ENCODE results near the gene METTL24.

METTL24 gene

GRCh38 chr6:110358553-110359160, 508 bp upstream of the METTL24 start:
- peak overlapping the region; percentile 70 for H3K27ac Mint-ChIP-seq
- TF ChIP-seq CTCF (IDR thresholded peaks at IDR 0.05): no peak
- peak overlapping the region; percentile 82 for H3K4me3 Mint-ChIP-seq
- peaks cover 16% of the 10 kb centered on the region for H3K27me3 Mint-ChIP-seq (ENCODE audit: low read depth, poor library complexity)
- peaks cover 67% of the 10 kb centered on the region for H3K4me1 Mint-ChIP-seq
- peaks cover 7% of the 10 kb centered on the region for H3K36me3 Mint-ChIP-seq (ENCODE audit: low read depth)
- DNase-seq: no peak
- H3K9me3 Mint-ChIP-seq: peaks cover 17% of the 10 kb centered on the region

GRCh38 chr6:110357298-110357663, 868 bp downstream of the METTL24 start:
- H3K27ac Mint-ChIP-seq: peak overlapping the region; percentile 66
- H3K4me3 Mint-ChIP-seq: peak overlapping the region; percentile 88
- peaks cover 16% of the 10 kb centered on the region for H3K27me3 Mint-ChIP-seq (ENCODE audit: low read depth, poor library complexity)
- H3K9me3 Mint-ChIP-seq: peaks cover 10% of the 10 kb centered on the region
- DNase-seq: peak; percentile 21
- no peak for TF ChIP-seq CTCF (IDR thresholded peaks at IDR 0.05)
- peaks cover 81% of the 10 kb centered on the region for H3K4me1 Mint-ChIP-seq
- H3K36me3 Mint-ChIP-seq (ENCODE audit: low read depth): peaks cover 7% of the 10 kb centered on the region

GRCh38 chr6:110356778-110357177, 1.4 kb downstream of the METTL24 start:
- no peak overlapping the region for H3K27ac Mint-ChIP-seq
- no peak for DNase-seq
- peaks cover 7% of the 10 kb centered on the region for H3K36me3 Mint-ChIP-seq (ENCODE audit: low read depth)
- H3K27me3 Mint-ChIP-seq (ENCODE audit: low read depth, poor library complexity): peaks cover 16% of the 10 kb centered on the region
- TF ChIP-seq CTCF (IDR thresholded peaks at IDR 0.05): no peak
- H3K9me3 Mint-ChIP-seq: peaks cover 9% of the 10 kb centered on the region
- peak overlapping the region; percentile 88 for H3K4me3 Mint-ChIP-seq
- H3K4me1 Mint-ChIP-seq: peaks cover 86% of the 10 kb centered on the region

GRCh38 chr6:110355727-110356126, 2.4 kb downstream of the METTL24 start:
- no peaks in the 10 kb centered on the region for H3K9me3 Mint-ChIP-seq
- peak overlapping the region; percentile 77 for H3K27ac Mint-ChIP-seq
- DNase-seq: no peak
- peak overlapping the region; percentile 88 for H3K4me3 Mint-ChIP-seq
- H3K36me3 Mint-ChIP-seq (ENCODE audit: low read depth): no peaks in the 10 kb centered on the region
- TF ChIP-seq CTCF (IDR thresholded peaks at IDR 0.05): no peak
- H3K4me1 Mint-ChIP-seq: peaks cover 91% of the 10 kb centered on the region
- H3K27me3 Mint-ChIP-seq (ENCODE audit: low read depth, poor library complexity): peaks cover 16% of the 10 kb centered on the region

- peaks cover 12% of the 10 kb centered on the region for H3K27me3 Mint-ChIP-seq (ENCODE audit: low read depth, poor library complexity)
- no peaks in the 10 kb centered on the region for H3K9me3 Mint-ChIP-seq
- TF ChIP-seq CTCF (IDR thresholded peaks at IDR 0.05): no peak
- no peaks in the 10 kb centered on the region for H3K36me3 Mint-ChIP-seq (ENCODE audit: low read depth)
- peak overlapping the region; percentile 77 for H3K27ac Mint-ChIP-seq
- peak; percentile 59 for DNase-seq
- H3K4me1 Mint-ChIP-seq: peaks cover 87% of the 10 kb centered on the region
- H3K4me3 Mint-ChIP-seq: peak overlapping the region; percentile 88
Observed at GRCh38 chr6:110355022-110355421, 3.1 kb downstream of the METTL24 start.

DNA sequence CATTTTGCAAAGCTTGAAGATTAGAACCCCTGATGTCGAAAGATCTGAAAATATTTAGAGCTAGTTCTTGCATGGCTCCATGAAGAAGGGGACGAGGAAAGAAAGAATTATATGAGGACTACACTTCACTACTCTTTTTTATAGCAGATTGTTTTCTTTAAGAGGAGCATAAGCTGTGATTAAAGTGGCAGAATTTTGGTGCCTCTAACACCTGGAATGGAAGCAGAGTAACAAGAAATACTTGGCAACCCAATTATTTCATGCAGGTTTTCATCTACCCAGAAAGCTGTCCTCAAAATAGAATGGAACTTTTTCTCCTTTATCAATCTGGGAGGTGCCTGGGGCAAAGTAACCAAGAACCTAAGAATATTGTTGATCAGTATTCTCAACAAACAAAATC, 4.0 kb downstream of the METTL24 start:
- no peak for TF ChIP-seq CTCF (IDR thresholded peaks at IDR 0.05)
- H3K9me3 Mint-ChIP-seq: no peaks in the 10 kb centered on the region
- H3K4me1 Mint-ChIP-seq: peaks cover 87% of the 10 kb centered on the region
- peak overlapping the region; percentile 98 for H3K27ac Mint-ChIP-seq
- H3K36me3 Mint-ChIP-seq (ENCODE audit: low read depth): peaks cover 3% of the 10 kb centered on the region
- H3K27me3 Mint-ChIP-seq (ENCODE audit: low read depth, poor library complexity): peaks cover 12% of the 10 kb centered on the region
- peak overlapping the region; percentile 88 for H3K4me3 Mint-ChIP-seq
- DNase-seq: no peak
